ENCODE measurements around the gene DLGAP1.

GRCh38 chr18:4230450-4231168 is 224.5 kb downstream of the DLGAP1 start:
- TF ChIP-seq ELF1 (IDR thresholded peaks at IDR 0.05; ENCODE audit: borderline replicate concordance, low read depth) = no peak
- TF ChIP-seq, protein P1, sequence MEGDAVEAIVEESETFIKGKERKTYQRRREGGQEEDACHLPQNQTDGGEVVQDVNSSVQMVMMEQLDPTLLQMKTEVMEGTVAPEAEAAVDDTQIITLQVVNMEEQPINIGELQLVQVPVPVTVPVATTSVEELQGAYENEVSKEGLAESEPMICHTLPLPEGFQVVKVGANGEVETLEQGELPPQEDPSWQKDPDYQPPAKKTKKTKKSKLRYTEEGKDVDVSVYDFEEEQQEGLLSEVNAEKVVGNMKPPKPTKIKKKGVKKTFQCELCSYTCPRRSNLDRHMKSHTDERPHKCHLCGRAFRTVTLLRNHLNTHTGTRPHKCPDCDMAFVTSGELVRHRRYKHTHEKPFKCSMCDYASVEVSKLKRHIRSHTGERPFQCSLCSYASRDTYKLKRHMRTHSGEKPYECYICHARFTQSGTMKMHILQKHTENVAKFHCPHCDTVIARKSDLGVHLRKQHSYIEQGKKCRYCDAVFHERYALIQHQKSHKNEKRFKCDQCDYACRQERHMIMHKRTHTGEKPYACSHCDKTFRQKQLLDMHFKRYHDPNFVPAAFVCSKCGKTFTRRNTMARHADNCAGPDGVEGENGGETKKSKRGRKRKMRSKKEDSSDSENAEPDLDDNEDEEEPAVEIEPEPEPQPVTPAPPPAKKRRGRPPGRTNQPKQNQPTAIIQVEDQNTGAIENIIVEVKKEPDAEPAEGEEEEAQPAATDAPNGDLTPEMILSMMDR (IDR thresholded peaks at IDR 0.05 in 2 of 3, conservative IDR thresholded peaks at IDR 0.05 in 1 of 3; ENCODE audit: borderline replicate concordance in 1 of 3, insufficient read depth in 1 of 3, low read depth in 2 of 3, low read length in 2 of 3) = no peak
- TF ChIP-seq, protein P2, sequence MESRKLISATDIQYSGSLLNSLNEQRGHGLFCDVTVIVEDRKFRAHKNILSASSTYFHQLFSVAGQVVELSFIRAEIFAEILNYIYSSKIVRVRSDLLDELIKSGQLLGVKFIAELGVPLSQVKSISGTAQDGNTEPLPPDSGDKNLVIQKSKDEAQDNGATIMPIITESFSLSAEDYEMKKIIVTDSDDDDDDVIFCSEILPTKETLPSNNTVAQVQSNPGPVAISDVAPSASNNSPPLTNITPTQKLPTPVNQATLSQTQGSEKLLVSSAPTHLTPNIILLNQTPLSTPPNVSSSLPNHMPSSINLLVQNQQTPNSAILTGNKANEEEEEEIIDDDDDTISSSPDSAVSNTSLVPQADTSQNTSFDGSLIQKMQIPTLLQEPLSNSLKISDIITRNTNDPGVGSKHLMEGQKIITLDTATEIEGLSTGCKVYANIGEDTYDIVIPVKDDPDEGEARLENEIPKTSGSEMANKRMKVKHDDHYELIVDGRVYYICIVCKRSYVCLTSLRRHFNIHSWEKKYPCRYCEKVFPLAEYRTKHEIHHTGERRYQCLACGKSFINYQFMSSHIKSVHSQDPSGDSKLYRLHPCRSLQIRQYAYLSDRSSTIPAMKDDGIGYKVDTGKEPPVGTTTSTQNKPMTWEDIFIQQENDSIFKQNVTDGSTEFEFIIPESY (IDR thresholded peaks at IDR 0.05; ENCODE audit: extremely low read depth, insufficient replicate concordance, low read length) = no peak
- no peak for TF ChIP-seq JUND (IDR thresholded peaks at IDR 0.05)
- TF ChIP-seq ZFX (IDR thresholded peaks at IDR 0.05) = no peak
- TF ChIP-seq EZH2 (IDR thresholded peaks at IDR 0.05) = no peak

Measured in HCT116 (cell line).